ENCODE measurements around the gene GRAMD2B. TPM values are rescaled to one million over a fixed set of nuclear protein-coding genes. Genes with fewer than 3 reads are reported as not detected.

Gene GRAMD2B
- total and polyA plus RNA-seq, 2 of the 13 experiments (the other 11 are each of a cell fraction or from before 2014, with no cell fraction given) = 8.1 to 10.6 TPM

DNA sequence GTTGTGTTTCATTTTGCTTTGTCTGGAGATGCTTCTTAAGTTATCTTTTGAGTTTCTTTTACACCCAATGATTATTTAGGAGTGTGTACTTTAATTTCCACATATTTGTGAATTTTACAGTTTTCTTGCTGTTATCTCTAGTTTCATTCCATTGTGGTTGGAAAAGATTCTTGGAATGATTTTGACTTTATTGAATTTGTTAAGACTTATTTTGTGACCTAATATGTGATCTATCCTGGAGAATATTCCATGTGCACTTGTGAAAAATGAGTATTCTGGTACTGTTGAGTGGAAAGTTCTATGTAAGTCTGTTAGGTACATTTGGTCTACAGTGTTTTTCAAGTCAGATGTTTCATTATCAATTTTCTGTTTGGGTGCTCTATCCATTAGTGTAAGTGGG lies 24.4 kb upstream of the GRAMD2B start:
- TF ChIP-seq ZNF788 (CRISPR knock-in tag; IDR thresholded peaks at IDR 0.05; ENCODE audit: borderline replicate concordance) (no peak), HMG20B (CRISPR knock-in tag; conservative IDR thresholded peaks at IDR 0.05) (no peak), KMT2B (CRISPR knock-in tag; IDR thresholded peaks at IDR 0.05) (no peak), ZNF382 (CRISPR knock-in tag; IDR thresholded peaks at IDR 0.05; ENCODE audit: borderline replicate concordance) (no peak), CEBPB (IDR thresholded peaks at IDR 0.05; ENCODE audit: borderline replicate concordance, low read depth, low read length) (no peak), CHD2 (IDR thresholded peaks at IDR 0.05; ENCODE audit: low read depth, low read length) (no peak), CENPT (CRISPR knock-in tag; IDR thresholded peaks at IDR 0.05; ENCODE audit: low read depth) (no peak)
- TF ChIP-seq, protein P1, sequence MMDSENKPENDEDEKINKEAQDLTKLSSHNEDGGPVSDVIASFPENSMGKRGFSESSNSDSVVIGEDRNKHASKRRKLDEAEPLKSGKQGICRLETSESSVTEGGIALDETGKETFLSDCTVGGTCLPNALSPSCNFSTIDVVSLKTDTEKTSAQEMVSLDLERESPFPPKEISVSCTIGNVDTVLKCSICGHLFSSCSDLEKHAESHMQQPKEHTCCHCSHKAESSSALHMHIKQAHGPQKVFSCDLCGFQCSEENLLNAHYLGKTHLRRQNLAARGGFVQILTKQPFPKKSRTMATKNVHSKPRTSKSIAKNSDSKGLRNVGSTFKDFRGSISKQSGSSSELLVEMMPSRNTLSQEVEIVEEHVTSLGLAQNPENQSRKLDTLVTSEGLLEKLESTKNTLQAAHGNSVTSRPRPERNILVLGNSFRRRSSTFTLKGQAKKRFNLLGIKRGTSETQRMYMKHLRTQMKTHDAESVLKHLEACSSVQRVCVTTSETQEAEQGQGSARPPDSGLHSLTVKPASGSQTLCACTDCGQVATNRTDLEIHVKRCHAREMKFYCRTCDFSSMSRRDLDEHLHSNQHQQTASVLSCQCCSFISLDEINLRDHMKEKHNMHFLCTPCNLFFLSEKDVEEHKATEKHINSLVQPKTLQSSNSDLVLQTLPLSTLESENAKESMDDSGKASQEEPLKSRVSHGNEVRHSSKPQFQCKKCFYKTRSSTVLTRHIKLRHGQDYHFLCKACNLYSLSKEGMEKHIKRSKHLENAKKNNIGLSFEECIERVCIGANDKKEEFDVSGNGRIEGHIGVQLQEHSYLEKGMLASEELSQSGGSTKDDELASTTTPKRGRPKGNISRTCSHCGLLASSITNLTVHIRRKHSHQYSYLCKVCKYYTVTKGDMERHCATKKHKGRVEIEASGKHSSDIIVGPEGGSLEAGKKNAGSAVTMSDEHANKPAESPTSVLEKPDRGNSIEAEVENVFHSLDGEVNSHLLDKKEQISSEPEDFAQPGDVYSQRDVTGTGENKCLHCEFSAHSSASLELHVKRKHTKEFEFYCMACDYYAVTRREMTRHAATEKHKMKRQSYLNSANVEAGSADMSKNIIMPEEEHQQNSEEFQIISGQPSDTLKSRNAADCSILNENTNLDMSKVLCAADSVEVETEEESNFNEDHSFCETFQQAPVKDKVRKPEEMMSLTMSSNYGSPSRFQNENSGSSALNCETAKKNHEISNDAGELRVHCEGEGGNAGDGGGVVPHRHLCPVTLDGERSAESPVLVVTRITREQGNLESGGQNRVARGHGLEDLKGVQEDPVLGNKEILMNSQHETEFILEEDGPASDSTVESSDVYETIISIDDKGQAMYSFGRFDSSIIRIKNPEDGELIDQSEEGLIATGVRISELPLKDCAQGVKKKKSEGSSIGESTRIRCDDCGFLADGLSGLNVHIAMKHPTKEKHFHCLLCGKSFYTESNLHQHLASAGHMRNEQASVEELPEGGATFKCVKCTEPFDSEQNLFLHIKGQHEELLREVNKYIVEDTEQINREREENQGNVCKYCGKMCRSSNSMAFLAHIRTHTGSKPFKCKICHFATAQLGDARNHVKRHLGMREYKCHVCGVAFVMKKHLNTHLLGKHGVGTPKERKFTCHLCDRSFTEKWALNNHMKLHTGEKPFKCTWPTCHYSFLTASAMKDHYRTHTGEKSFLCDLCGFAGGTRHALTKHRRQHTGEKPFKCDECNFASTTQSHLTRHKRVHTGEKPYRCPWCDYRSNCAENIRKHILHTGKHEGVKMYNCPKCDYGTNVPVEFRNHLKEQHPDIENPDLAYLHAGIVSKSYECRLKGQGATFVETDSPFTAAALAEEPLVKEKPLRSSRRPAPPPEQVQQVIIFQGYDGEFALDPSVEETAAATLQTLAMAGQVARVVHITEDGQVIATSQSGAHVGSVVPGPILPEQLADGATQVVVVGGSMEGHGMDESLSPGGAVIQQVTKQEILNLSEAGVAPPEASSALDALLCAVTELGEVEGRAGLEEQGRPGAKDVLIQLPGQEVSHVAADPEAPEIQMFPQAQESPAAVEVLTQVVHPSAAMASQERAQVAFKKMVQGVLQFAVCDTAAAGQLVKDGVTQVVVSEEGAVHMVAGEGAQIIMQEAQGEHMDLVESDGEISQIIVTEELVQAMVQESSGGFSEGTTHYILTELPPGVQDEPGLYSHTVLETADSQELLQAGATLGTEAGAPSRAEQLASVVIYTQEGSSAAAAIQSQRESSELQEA (CRISPR knock-in tag; IDR thresholded peaks at IDR 0.05; ENCODE audit: not compliant biosample characterization) = no peak
- TF ChIP-seq, protein P2, sequence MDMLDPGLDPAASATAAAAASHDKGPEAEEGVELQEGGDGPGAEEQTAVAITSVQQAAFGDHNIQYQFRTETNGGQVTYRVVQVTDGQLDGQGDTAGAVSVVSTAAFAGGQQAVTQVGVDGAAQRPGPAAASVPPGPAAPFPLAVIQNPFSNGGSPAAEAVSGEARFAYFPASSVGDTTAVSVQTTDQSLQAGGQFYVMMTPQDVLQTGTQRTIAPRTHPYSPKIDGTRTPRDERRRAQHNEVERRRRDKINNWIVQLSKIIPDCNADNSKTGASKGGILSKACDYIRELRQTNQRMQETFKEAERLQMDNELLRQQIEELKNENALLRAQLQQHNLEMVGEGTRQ (IDR thresholded peaks at IDR 0.05; ENCODE audit: low read depth, low read length) = no peak
- TF ChIP-seq, protein P2 (CRISPR knock-in tag; IDR thresholded peaks at IDR 0.05; ENCODE audit: borderline replicate concordance) = no peak
- ChIA-PET POLR2A (no interaction called here), CTCF (ENCODE audit: low intra/inter-chr PET ratio, low total read pairs) (no interaction called here)
- intact Hi-C loops (cut with micrococcal nuclease; ENCODE audit: unreplicated experiment) = no loop called here
- Histone ChIP-seq H3K36me3 (replicated peaks in 1 of 2; ENCODE audit: control insufficient read depth in 1 of 2, insufficient read depth in 2 of 2, low read length in 2 of 2) (no peaks in the 10 kb centered on the region), H3K9ac (ENCODE audit: insufficient read depth, low read depth, low read length) (no peak overlapping the region), H3K4me1 (ENCODE audit: insufficient read depth, low read length) (no peaks in the 10 kb centered on the region), H3K27ac (ENCODE audit: extremely low read length, insufficient read depth, low read length) (no peak overlapping the region), H3K4me2 (ENCODE audit: low read depth, low read length) (no peak overlapping the region), H3K27me3 (ENCODE audit: control insufficient read depth in 1 of 2, insufficient read depth in 2 of 2, low read length in 2 of 2) (no peaks in the 10 kb centered on the region), H3K79me2 (ENCODE audit: insufficient read depth, low read length) (no peaks in the 10 kb centered on the region), H4K20me1 (ENCODE audit: insufficient read depth, low read length) (no peaks in the 10 kb centered on the region), H3K4me3 (replicated peaks in 1 of 3; ENCODE audit: insufficient read depth in 1 of 3, low read depth in 2 of 3, low read length in 3 of 3) (no peak overlapping the region), H3K9me3 (ENCODE audit: low read length) (peaks cover 31% of the 10 kb centered on the region), H2AFZ (ENCODE audit: low read length) (no peak overlapping the region)
- ATAC-seq = no peak
- in situ Hi-C loops (cut with HindIII; ENCODE audit: extremely low pct_ligation_motif_present, low pct_unique_long_range_greater_than_20kb) = no loop called here
- FAIRE-seq = no peak
- no TSS peak for BruUV-seq (replicated peaks)
- no peak for DNase-seq (ENCODE audit: low spot score)

All from HepG2 (cell line).